OCI-LY7 (cell line): ENCODE measurements around the gene ZNF506. TPM values are rescaled to one million over a fixed set of nuclear protein-coding genes. Genes with fewer than 3 reads are reported as not detected.
"Not testable (repeated sequence)": the region's sequence is repeated elsewhere in the genome, so short reads cannot be mapped to it uniquely, and the experiment has no call there.

Source experiments
- BruUV-seq: library from RNA; stranded (reverse); fragments of 400-500 nt; replicated peaks from 2 replicates; lab custom pipeline; 2021; lab: Mats Ljungman, UMichigan
- CTCF ChIA-PET: fragments of 300-600 bp; sonication (Branson Sonifier 250); formaldehyde crosslinking; loops from one replicate; lab custom pipeline; 2022; ENCODE audit warnings: antibody characterized with exemption; ENCODE audit not compliant: unreplicated experiment; lab: Charles Lee
- POLR2A ChIA-PET: fragments of 300-600 bp; sonication (Branson Sonifier 250); formaldehyde crosslinking; loops from one replicate; lab custom pipeline; 2022; ENCODE audit warnings: antibody characterized with exemption; lab: Charles Lee
- DNase-seq: peaks from one replicate; pipeline ENCODE4 v3.0.0-alpha.2; 2015; ENCODE audit warnings: low spot score
- H2AFZ ChIP-seq: fragments of 200-600 bp; sonication (generic), shearing (Covaris generic); 2 replicates; pipeline ENCODE4 v1.6.1; 2014; ENCODE audit warnings: mild to moderate bottlenecking, antibody characterized with exemption, low read length, moderate library complexity
- H3K27ac ChIP-seq: fragments of 200-600 bp; sonication (generic); 2 replicates; pipeline ENCODE4 v1.5.1; 2014; ENCODE audit warnings: mixed run types, low read depth, mild to moderate bottlenecking, moderate library complexity, low read length, inconsistent platforms; ENCODE audit not compliant: poor library complexity, severe bottlenecking
- H3K36me3 ChIP-seq: fragments of 200-600 bp; sonication (generic); 2 replicates; pipeline ENCODE4 v1.6.1; 2014; ENCODE audit warnings: mild to moderate bottlenecking, antibody characterized with exemption, low read length, moderate library complexity, mixed read lengths; ENCODE audit not compliant: insufficient read depth
- H3K4me1 ChIP-seq: fragments of 200-600 bp; sonication (generic); 2 replicates; pipeline ENCODE4 v1.5.1; 2014; ENCODE audit warnings: mild to moderate bottlenecking, low read length; ENCODE audit not compliant: insufficient read depth, poor library complexity, severe bottlenecking
- H3K4me2 ChIP-seq: fragments of 200-600 bp; sonication (generic); 2 replicates; pipeline ENCODE4 v1.6.1; 2014; ENCODE audit warnings: mild to moderate bottlenecking, low read length
- H3K4me3 ChIP-seq: fragments of 200-600 bp; sonication (generic); 2 replicates; pipeline ENCODE4 v1.5.1; 2014; ENCODE audit warnings: mild to moderate bottlenecking, low read depth, low read length; ENCODE audit not compliant: poor library complexity, severe bottlenecking
- H3K79me2 ChIP-seq: fragments of 200-600 bp; sonication (generic); 2 replicates; pipeline ENCODE4 v1.6.1; 2016; ENCODE audit warnings: low read depth, mild to moderate bottlenecking, low read length, moderate library complexity, mixed read lengths; ENCODE audit not compliant: insufficient read depth
- H3K9me2 ChIP-seq: fragments of 200-600 bp; sonication (generic); 2 replicates; pipeline ENCODE4 v1.6.1; 2016; ENCODE audit warnings: mild to moderate bottlenecking, low read length, mixed read lengths; ENCODE audit not compliant: insufficient read depth
- H3K9me3 ChIP-seq: fragments of 200-600 bp; sonication (generic); 2 replicates; pipeline ENCODE4 v1.6.1; 2014; ENCODE audit warnings: mild to moderate bottlenecking, mixed run types, low read length, mixed read lengths
- H4K20me1 ChIP-seq: fragments of 200-600 bp; sonication (generic); 2 replicates; pipeline ENCODE4 v1.6.1; 2014; ENCODE audit warnings: mild to moderate bottlenecking, antibody characterized with exemption, low read length, moderate library complexity, mixed read lengths; ENCODE audit not compliant: insufficient read depth
- CTCF ChIP-seq: fragments of 200-600 bp; sonication (generic); conservative IDR thresholded peaks from 2 replicates; pipeline ENCODE4 v1.5.1; 2014; ENCODE audit warnings: mild to moderate bottlenecking, antibody characterized with exemption, low read length, moderate library complexity, mixed read lengths
- EZH2phosphoT487 ChIP-seq: fragments of 200-600 bp; sonication (generic); IDR thresholded peaks from 2 replicates; pipeline ENCODE4 v1.6.1; 2018; ENCODE audit warnings: low read depth, borderline replicate concordance, mild to moderate bottlenecking, mixed run types, antibody characterized with exemption, low read length, moderate library complexity, mixed read lengths
- intact Hi-C: fragments of 100-400 bp; cut with micrococcal nuclease; formaldehyde crosslinking; loops from one replicate; pipeline ENCODE4 v1.10.0; 2022; ENCODE audit not compliant: unreplicated experiment
- total RNA-seq, 2 experiments: library from RNA; depleted of rRNA in 1 of 2; stranded (reverse); fragments of >200 nt in 1 of 2; shearing (Covaris generic) in 1 of 2; gene quantifications; 2 replicates each; pipeline ENCODE4 v1.2.3, GENCODE V29; 2014 to 2022

The ZNF506 gene
- total RNA-seq, 2 experiments from 2014 or later = 29.7 to 36.4 TPM

- Histone ChIP-seq H3K9me3 (no peaks in the 10 kb centered on the region), H3K79me2 (no peaks in the 10 kb centered on the region), H3K4me2 (no peak overlapping the region), H3K36me3 (no peaks in the 10 kb centered on the region), H3K4me1 (no peaks in the 10 kb centered on the region), H4K20me1 (no peaks in the 10 kb centered on the region), H3K27ac (no peak overlapping the region), H3K4me3 (no peak overlapping the region), H2AFZ (no peak overlapping the region), H3K9me2 (no peaks in the 10 kb centered on the region)
- CTCF ChIA-PET = no interaction called here
- TF ChIP-seq EZH2phosphoT487 (no peak), CTCF (no peak)
- intact Hi-C loops = loop anchor here (10.0 kb wide), 1 partner anchor 211 kb away; the partner anchor contains the start of gene CILP2
- POLR2A ChIA-PET = no interaction called here
- no peak for DNase-seq
- no TSS peak for BruUV-seq
Observed at GRCh38 chr19:19745496-19746285, 75.9 kb downstream of the ZNF506 start.

- no peaks in the 10 kb centered on the region for H3K4me1 ChIP-seq
- no peak for TF ChIP-seq EZH2phosphoT487
- TF ChIP-seq CTCF = no peak
- no peak overlapping the region for H2AFZ ChIP-seq
- no peak overlapping the region for H3K27ac ChIP-seq
- no peaks in the 10 kb centered on the region for H3K9me2 ChIP-seq
- no peaks in the 10 kb centered on the region for H3K79me2 ChIP-seq
- ChIA-PET POLR2A (interaction anchor here (0.6 kb wide), 1 partner anchor 389 kb away, joined by 3 read pairs; no protein-coding TSS in a partner anchor), CTCF (no interaction called here)
- BruUV-seq = no TSS peak
- H3K9me3 ChIP-seq = no peaks in the 10 kb centered on the region
- intact Hi-C loops = loop anchor here (10.0 kb wide), 1 partner anchor 210 kb away; the partner anchor contains the start of gene CILP2
- H3K36me3 ChIP-seq = no peaks in the 10 kb centered on the region
- DNase-seq = no peak
- H3K4me2 ChIP-seq = no peak overlapping the region
- H3K4me3 ChIP-seq = no peak overlapping the region
- no peaks in the 10 kb centered on the region for H4K20me1 ChIP-seq
Observed at GRCh38 chr19:19744641-19745040, 76.9 kb downstream of the ZNF506 start.

- intact Hi-C loops = loop anchor here (10.0 kb wide), 1 partner anchor 209 kb away; the partner anchor contains the start of gene CILP2
- H4K20me1 ChIP-seq, H3K4me1 ChIP-seq, POLR2A ChIA-PET, DNase-seq, H3K4me3 ChIP-seq, H3K36me3 ChIP-seq, H3K9me2 ChIP-seq, H3K4me2 ChIP-seq, H3K9me3 ChIP-seq, H2AFZ ChIP-seq, BruUV-seq, CTCF ChIA-PET, H3K79me2 ChIP-seq, H3K27ac ChIP-seq: not testable (repeated sequence)
Observed at GRCh38 chr19:19743921-19744320, 77.6 kb downstream of the ZNF506 start.
